Heart left ventricle (tissue), 13 donors: Measurements from ENCODE around the gene PEF1.

Experiments used
- CTCF ChIP-seq, 12 donors: fragments of 200-600 bp; sonication (generic) in 4 of 12; IDR thresholded peaks; one replicate each; pipeline versions ENCODE4 v1.5.0 to v1.8.0; 2018 to 2022; ENCODE audit warnings: antibody characterized with exemption in 12 of 12, mild to moderate bottlenecking in 5 of 12
- POLR2A ChIP-seq, 2 donors: fragments of 450-650 bp; IDR thresholded peaks; one replicate each; pipeline ENCODE4 v1.6.1; 2017; ENCODE audit warnings: antibody characterized with exemption in 2 of 2, mild to moderate bottlenecking in 2 of 2, moderate library complexity in 2 of 2
- donor health status: ischemic (EF 13 %, LVEDD 7.1; RV severe dilation, severe dysfunction).
- donor health status: DM: no; HTN: yes; CAD: no.
- donor health status: DM: no; HTN: no; CAD: no.
- donor health status: ischemic (EF 25% LVEDD 6.9; RV normal size, moderate dysfunction).
- donor health status: ischemic (EF 25% LVEDD 5.7; RV mildly dilated, moderate dysfunction).
- donor health status: ischemic (EF 35%, LVEDD 5.7; RV mildly dilated, moderate dysfunction).
- donor health status: nonischemic (EF 11% LVEDD 7.7; RV severe dilation, severe dysfunction).
- donor health status: DM: yes; HTN: yes; CAD: no.
- donor health status: PGD.
- donor health status: ischemic (EF 29% LVEDD 5.4; RV normal size, mild dysfunction).
- donor health status: nonischemic (EF 23%, LVEDD 6.1; RV moderate dilation, normal function).

GRCh38 chr1:31584869-31585735, 59.6 kb downstream of the PEF1 start:
- no peak for TF ChIP-seq CTCF (IDR thresholded peaks at IDR 0.05)
- no peak for TF ChIP-seq POLR2A (IDR thresholded peaks at IDR 0.05)
